Progenitor cell of endocrine pancreas (in vitro differentiated cells): ENCODE data around the gene CFAP74. TPM values are rescaled to one million over a fixed set of nuclear protein-coding genes. Genes with fewer than 3 reads are reported as not detected.
A peak's percentile ranks its signal among the peaks of the same experiment; 100 is the strongest.

Experiments
- DNase-seq: peaks from one replicate; pipeline ENCODE4 v3.0.0; 2021; ENCODE audit warnings: low spot score; ENCODE audit not compliant: unreplicated experiment
- H3K27ac Mint-ChIP-seq: 2 replicates; pipeline ENCODE4 v1.8.0; 2021; ENCODE audit warnings: mild to moderate bottlenecking, moderate library complexity, mixed read lengths
- H3K27me3 Mint-ChIP-seq: 2 replicates; pipeline ENCODE4 v1.8.0; 2021; ENCODE audit warnings: mixed read lengths
- H3K36me3 Mint-ChIP-seq: 2 replicates; pipeline ENCODE4 v1.8.0; 2022; ENCODE audit warnings: mixed read lengths; ENCODE audit not compliant: insufficient read depth
- H3K4me1 Mint-ChIP-seq: 2 replicates; pipeline ENCODE4 v1.8.0; 2021; ENCODE audit warnings: low read depth, mixed read lengths
- H3K4me3 Mint-ChIP-seq: 2 replicates; pipeline ENCODE4 v1.8.0; 2021; ENCODE audit warnings: low read depth, mild to moderate bottlenecking, moderate library complexity, mixed read lengths
- H3K9me3 Mint-ChIP-seq: 2 replicates; pipeline ENCODE4 v1.8.0; 2021; ENCODE audit warnings: low read depth, mixed read lengths
- CTCF ChIP-seq: fragments of 200-600 bp; sonication (generic); IDR thresholded peaks from one replicate; pipeline ENCODE4 v1.5.0; 2021; ENCODE audit warnings: antibody characterized with exemption, mild to moderate bottlenecking; ENCODE audit not compliant: unreplicated experiment
- total RNA-seq: library from RNA; stranded (reverse); gene quantifications from 2 replicates; pipeline ENCODE4 v1.2.1, GENCODE V29; 2021

CFAP74 gene
- total RNA-seq, 1 donor from 2014 or later: 0.93 TPM

GRCh38 chr1:1920608-1921458, 82.8 kb downstream of the CFAP74 start:
- no peaks in the 10 kb centered on the region for H3K36me3 Mint-ChIP-seq
- H3K9me3 Mint-ChIP-seq: no peaks in the 10 kb centered on the region
- DNase-seq: no peak
- peaks cover 15% of the 10 kb centered on the region for H3K27me3 Mint-ChIP-seq
- no peaks in the 10 kb centered on the region for H3K4me1 Mint-ChIP-seq
- no peak overlapping the region for H3K4me3 Mint-ChIP-seq
- no peak for TF ChIP-seq CTCF
- no peak overlapping the region for H3K27ac Mint-ChIP-seq

- no peaks in the 10 kb centered on the region for H3K36me3 Mint-ChIP-seq
- H3K4me1 Mint-ChIP-seq: no peaks in the 10 kb centered on the region
- TF ChIP-seq CTCF: no peak
- no peak for DNase-seq
- H3K4me3 Mint-ChIP-seq: no peak overlapping the region
- H3K27me3 Mint-ChIP-seq: peaks cover 16% of the 10 kb centered on the region
- no peak overlapping the region for H3K27ac Mint-ChIP-seq
- no peaks in the 10 kb centered on the region for H3K9me3 Mint-ChIP-seq
Observed at GRCh38 chr1:1920057-1920607, 83.5 kb downstream of the CFAP74 start.

- H3K27ac Mint-ChIP-seq: no peak overlapping the region
- no peaks in the 10 kb centered on the region for H3K9me3 Mint-ChIP-seq
- H3K27me3 Mint-ChIP-seq: peaks cover 18% of the 10 kb centered on the region
- peak overlapping the region; percentile 53 for H3K4me3 Mint-ChIP-seq
- H3K36me3 Mint-ChIP-seq: no peaks in the 10 kb centered on the region
- no peak for TF ChIP-seq CTCF
- DNase-seq: peak; percentile 99
- no peaks in the 10 kb centered on the region for H3K4me1 Mint-ChIP-seq
Observed at GRCh38 chr1:1919304-1920056, 84.1 kb downstream of the CFAP74 start.

GRCh38 chr1:1918901-1919303, 84.7 kb downstream of the CFAP74 start, which contains the start of gene TMEM52:
TMEM52 (minus strand) TSS chr1:1919279; CDS start chr1:1919265, 14 bp downstream.
- Mint-ChIP-seq H3K27ac (no peak within 1 kb of the TSS), H3K4me1 (no peaks in the 10 kb centered on the region), H3K4me3 (peak within 1 kb of the TSS; percentile 53), H3K9me3 (no peaks in the 10 kb centered on the region), H3K27me3 (peaks cover 19% of the 10 kb centered on the region), H3K36me3 (no peaks in the 10 kb centered on the region)
- DNase-seq: no peak
- no peak for TF ChIP-seq CTCF
